HG02943 (cell line): ENCODE results near the gene GPR137B.

ENCODE experiments used
- ATAC-seq: cut with Tn5 transposase; IDR thresholded peaks from one replicate; pipeline ENCODE4 v1.9.1; 2021; ENCODE audit warnings: mild to moderate bottlenecking, low read depth, moderate library complexity; ENCODE audit not compliant: unreplicated experiment

GPR137B gene

GRCh38 chr1:236247286-236247685 is 104.9 kb downstream of the GPR137B start:
- ATAC-seq = no peak

GRCh38 chr1:236251587-236251986 is 109.2 kb downstream of the GPR137B start:
- no peak for ATAC-seq

- no peak for ATAC-seq
Observed at GRCh38 chr1:236253119-236253518, 110.8 kb downstream of the GPR137B start.

- no peak for ATAC-seq
Observed at GRCh38 chr1:236253918-236254637, 111.7 kb downstream of the GPR137B start.

GRCh38 chr1:236257216-236257615 is 114.9 kb downstream of the GPR137B start:
- ATAC-seq = no peak

- ATAC-seq = no peak
Observed at GRCh38 chr1:236258114-236258622, 115.8 kb downstream of the GPR137B start.
